ENCODE results near the gene FOXJ1. TPM values are rescaled to one million over a fixed set of nuclear protein-coding genes. Genes with fewer than 3 reads are reported as not detected.

FOXJ1 gene
- total and polyA plus RNA-seq, 2 of the 8 experiments (the other 6 are each of a cell fraction or from before 2014, with no cell fraction given) = 4.7 to 5.4 TPM

DNA sequence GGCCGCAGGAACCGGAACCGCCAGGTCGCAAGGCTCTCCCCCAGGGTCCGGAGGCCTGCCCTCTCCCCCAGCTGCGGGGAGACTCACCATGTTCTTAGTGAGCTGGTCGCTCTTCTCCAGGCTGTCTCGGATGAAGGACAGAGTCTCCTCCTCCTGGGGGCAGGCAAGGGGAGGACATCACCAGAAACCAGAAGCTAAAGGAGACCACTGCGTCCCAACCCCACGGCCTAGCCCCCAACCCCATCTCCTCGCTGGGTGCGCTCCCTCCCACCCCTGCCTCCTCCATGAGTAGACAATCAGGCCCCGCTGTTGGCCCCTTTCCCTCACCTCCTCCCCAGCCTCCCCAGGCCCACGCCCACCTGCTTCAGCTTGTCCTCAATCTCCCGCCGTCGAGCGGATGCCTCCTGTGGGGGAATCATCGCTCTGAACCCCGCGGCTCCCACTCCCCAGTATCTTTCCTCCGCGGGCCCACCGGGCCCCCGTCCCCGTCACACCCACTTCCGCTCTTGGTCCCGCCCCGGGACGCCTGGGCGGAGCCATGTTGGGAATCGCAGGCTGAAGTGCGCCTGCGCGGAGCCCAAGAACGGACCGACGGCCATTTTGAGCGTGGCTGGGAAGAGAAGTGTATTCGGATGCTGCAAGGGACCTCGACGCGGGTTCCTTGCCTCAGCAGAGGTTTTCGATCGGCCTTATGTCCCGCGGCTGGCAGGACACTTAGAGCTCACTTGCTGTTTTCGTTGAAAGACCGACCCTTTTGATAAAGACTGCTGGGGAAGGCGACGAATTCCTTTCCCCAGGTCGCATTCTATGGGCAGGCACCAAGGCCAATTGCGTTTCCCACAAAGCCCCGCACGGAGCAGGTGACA lies 37.5 kb downstream of the FOXJ1 start, which contains the start of gene EXOC7 (continued):
- TF ChIP-seq POLR2AphosphoS5 (IDR thresholded peaks at IDR 0.05; ENCODE audit: low read depth, low read length) = peak; percentile 90
- TF ChIP-seq POLR2A (IDR thresholded peaks at IDR 0.05; ENCODE audit: control extremely low read depth in 1 of 2, low read depth in 2 of 2, low read length in 2 of 2) = peak in 1 of 2 experiments; percentile 66; a peak in 2 of 3 replicates

Data from H1 (cell line).